GOT3 (cell line): ENCODE data around the gene DDX54.
A peak's percentile ranks its signal among the peaks of the same experiment; 100 is the strongest.
"Not testable (repeated sequence)": the region's sequence is repeated elsewhere in the genome, so short reads cannot be mapped to it uniquely, and the experiment has no call there.

ENCODE experiments used
- DNase-seq: peaks from one replicate; lab custom pipeline; 2025; ENCODE audit warnings: mixed read lengths; lab: John Stamatoyannopoulos, UW

The DDX54 gene

GRCh38 chr12:113220593-113221180, 35.4 kb upstream of the DDX54 start:
- no peak for DNase-seq

DNA sequence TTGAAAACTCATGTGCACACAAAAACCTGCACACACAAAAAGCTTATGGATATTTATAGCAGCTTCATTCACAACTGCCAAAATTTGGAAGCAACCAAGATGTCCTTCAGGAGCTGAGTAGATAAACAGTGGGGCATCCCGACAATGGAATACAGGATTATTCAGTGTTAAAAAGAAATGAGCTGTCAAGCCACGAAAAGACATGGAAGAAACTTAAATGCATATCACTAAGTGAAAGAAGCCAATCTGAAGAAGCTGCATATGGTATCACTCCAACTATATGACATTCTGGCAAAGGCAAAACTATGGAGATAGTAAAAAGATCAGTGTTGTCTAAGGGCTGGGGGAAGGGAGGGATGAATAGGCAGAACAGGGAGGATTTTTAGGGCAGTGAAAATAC, 30.7 kb upstream of the DDX54 start:
- DNase-seq: no peak

DNA sequence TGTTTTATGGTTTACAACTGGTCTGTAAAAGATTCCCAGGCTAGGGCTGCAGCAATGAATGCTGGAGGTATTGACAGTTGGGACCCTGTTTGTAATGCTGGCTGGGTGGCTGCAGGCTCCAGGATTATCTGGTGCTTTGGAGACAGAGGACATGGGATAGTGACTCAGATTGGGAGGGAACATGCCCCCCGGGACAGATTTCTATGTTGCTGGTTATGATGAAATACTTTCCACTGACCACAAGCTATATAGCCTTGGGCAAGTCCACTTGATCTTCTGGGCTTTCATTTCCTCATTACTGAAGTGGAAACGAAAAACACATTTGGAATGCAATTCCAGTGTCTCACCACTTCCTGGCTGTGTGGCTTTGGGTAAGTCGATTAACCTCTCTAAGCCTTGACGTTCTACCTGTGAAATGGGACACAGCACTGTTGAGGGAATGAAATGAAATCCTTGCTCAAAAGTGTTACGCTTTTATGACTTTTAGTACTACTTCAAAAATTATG, 29.7 kb upstream of the DDX54 start:
- DNase-seq: peak; percentile 74

- no peak for DNase-seq
Observed at GRCh38 chr12:113211160-113211559, 25.9 kb upstream of the DDX54 start.

- DNase-seq: no peak
Observed at GRCh38 chr12:113208041-113208934, 23.0 kb upstream of the DDX54 start.

GRCh38 chr12:113207613-113208040, 22.3 kb upstream of the DDX54 start:
- DNase-seq: no peak

DNA sequence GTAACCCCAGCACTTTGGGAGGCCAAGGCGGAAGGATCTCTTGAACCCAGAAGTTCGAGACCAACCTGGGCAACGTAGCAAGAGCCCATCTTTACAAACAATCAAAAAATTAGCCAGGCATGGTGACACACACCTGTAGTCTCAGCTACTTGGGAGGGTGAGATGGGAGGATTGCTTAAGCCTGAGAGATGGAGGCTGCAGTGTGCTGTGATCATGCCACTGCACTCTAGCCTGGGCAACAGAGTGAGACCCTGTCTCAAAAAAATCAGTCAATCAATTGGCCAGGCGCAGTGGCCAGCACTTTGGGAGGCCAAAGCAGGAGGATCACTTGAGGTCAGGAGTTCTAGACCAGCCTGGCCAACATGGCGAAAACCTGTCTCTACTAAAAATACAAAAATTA, 21.5 kb upstream of the DDX54 start:
- not testable (repeated sequence) for DNase-seq

DNA sequence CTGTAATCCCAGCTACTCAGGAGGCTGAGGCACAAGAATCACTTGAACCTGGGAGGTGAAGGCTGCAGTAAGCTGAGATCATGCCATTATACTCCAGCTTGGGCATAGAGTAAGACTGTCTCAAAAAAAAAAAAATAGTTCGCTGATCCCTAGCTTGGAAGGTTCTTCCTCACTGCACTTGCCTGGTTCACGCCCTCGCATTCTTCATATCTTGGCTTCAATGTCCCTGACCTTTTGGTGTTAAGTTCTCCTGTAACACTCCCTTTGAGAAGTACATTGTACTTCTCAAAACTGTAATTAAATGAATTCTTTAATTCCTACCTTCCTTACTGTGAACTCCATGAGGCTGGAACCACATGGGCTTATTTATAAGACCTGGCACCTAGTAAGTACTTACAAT, 19.5 kb upstream of the DDX54 start:
- no peak for DNase-seq

DNA sequence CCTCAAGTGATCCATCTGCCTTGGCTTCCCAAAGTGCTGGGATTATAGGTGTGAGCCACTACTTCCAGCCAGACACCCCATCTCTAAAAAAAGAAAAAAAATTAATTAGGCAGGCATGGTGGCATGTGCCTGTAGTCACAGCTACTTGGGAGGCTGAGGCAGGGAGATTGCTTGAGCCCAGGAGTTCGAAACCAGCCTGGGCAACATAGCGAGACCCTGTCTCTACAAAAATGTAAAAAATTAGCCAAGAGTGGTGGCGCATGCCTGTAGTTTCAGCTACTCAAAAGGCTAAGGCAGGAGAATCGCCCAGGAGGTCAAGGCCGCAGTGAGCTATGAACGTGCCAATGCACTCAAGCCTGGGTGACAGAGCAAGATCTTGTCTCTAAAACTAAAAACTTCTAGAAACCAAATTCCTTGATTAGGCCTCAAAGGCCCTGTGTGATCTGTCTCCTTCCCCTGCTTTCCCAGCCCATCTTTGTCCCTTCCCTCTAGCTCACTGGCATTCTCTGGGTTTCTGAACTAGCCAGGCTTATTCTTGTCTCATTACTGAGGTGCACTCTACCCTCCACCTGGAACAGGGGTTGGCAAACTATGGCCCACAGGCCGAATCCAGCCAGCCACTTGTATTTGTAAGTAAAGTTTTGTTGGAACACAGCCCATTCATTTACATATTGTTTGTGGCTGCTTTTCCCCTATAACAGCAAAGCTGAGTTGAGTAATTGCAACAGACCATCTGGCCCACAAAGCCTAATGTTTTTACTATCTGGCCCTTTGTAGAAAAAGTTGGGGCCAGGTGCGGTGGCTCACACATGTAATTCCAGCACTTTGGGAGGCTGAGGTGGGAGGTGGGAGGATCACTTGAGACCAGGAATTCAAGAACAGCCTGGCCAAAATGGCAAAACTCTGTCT, 18.8 kb upstream of the DDX54 start:
- DNase-seq: no peak

DNA sequence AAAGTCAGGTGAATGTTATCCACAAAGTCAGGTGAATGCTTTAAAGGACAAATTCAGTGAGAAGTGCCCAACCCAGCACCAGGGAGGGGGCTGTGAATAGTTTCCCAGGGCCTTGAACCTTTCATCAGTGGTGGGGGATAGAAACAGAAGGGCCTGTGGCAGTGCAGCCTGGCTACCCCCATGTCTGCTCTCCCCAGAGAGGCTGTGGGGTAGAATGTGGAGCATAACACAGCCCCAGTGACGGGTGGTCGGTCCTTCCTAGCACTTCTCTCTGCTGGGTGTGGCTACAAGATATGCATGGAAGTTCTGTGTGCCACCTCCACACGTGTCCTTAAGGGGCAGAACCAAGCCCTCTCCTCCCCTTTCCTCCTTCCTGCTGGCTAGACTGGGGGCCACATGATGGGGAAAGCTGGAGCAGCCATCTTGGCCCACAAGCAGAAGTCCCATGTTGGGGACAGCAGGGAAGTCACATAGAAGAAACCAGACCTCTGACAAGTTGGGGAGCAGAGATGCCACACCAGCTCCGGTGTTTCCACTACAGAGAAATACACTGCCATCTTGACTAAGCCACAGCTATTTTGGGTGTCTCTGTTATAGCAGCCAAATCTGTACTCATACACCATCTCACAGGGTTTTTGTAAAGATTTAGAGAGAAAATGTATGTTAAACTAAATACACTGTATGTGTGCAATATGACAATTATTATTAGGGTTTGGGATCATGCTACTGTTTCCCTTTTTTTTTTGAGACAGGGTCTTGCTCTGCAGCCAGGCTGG, 17.2 kb upstream of the DDX54 start:
- DNase-seq: no peak

- DNase-seq: no peak
Observed at GRCh38 chr12:113201187-113202177, 16.2 kb upstream of the DDX54 start.

GRCh38 chr12:113200021-113200797, 14.9 kb upstream of the DDX54 start:
- no peak for DNase-seq

DNA sequence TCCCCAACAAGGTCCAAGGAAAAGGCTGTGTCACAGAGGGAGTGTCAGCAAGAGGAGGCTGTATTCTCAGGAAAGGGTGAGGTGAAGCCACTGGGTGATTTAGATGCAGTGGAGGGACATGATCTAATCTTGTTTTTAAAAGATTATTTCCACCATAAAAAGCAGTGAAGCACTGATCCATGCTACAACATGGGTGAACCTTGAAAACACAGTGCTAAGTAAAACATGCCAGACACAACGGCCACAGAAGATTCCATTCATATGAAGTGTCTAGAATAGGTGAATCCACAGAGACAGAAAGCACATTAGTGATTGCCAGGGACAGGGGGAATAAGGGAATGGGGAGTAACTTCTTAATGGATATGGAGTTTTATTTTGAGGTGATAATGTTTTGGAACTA, 13.0 kb upstream of the DDX54 start:
- no peak for DNase-seq

GRCh38 chr12:113197518-113198077, 12.3 kb upstream of the DDX54 start:
- DNase-seq: no peak

GRCh38 chr12:113196990-113197389, 11.7 kb upstream of the DDX54 start:
- peak; percentile 16 for DNase-seq

- no peak for DNase-seq
Observed at GRCh38 chr12:113196582-113196981, 11.3 kb upstream of the DDX54 start.

DNA sequence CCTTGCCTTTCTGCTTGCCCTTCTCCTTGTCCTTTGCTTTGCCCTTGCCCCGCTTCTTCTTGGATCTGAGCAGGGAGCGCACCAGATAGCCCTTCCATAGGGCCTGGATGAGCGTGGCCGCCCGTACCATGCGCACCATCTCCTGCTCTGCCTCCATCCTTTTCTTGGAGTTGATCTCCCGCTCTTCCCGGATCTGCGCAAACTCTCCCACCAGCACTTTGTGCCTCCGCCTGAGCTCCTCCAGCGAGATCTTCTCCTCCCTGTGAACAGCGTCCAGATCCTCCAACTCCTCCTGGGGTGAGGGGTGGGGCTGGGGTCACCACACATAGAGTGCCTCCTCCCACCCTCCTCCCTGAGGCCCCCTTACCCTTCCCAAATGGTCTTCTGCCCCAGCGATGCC, 10.3 kb upstream of the DDX54 start:
- DNase-seq: no peak

- no peak for DNase-seq
Observed at GRCh38 chr12:113194971-113195391, 9.7 kb upstream of the DDX54 start.

- DNase-seq: no peak
Observed at GRCh38 chr12:113191227-113191626, 5.9 kb upstream of the DDX54 start.
